Stomach (tissue), 4 donors: ENCODE measurements around the gene FSIP1.

Experiments used
- CTCF ChIP-seq, 7 experiments: fragments of 450-650 bp in 4 of 7; fragments of 200-600 bp in 3 of 7; sonication (generic) in 3 of 7; IDR thresholded peaks; one replicate each; pipeline ENCODE4 v1.5.1; 2016 to 2019; ENCODE audit warnings: antibody characterized with exemption in 7 of 7, control low read depth in 2 of 7, mild to moderate bottlenecking in 1 of 7
- POLR2A ChIP-seq, 4 donors: fragments of 450-650 bp; IDR thresholded peaks; one replicate each; pipeline ENCODE4 v1.6.1; 2016; ENCODE audit warnings: antibody characterized with exemption in 4 of 4, control low read depth in 2 of 4, mild to moderate bottlenecking in 1 of 4, moderate library complexity in 1 of 4
- POLR2AphosphoS5 ChIP-seq, 3 donors: sonication (generic); formaldehyde crosslinking; IDR thresholded peaks; one replicate each; pipeline ENCODE4 v1.6.1; 2016; ENCODE audit warnings: antibody characterized with exemption in 3 of 3

GRCh38 chr15:39669241-39669640 lies 113.4 kb downstream of the FSIP1 start:
- no peak for TF ChIP-seq CTCF (IDR thresholded peaks at IDR 0.05)
- TF ChIP-seq POLR2AphosphoS5 (IDR thresholded peaks at IDR 0.05), result no peak
- no peak for TF ChIP-seq POLR2A (IDR thresholded peaks at IDR 0.05)
